NCI-H2171 treated with DMSO at 0.1 percent for 48 hours (cell line): ENCODE measurements around the gene UNC5CL.

Experiments
- DNase-seq: peaks from one replicate; lab custom pipeline; 2025; lab: John Stamatoyannopoulos, UW

The UNC5CL gene

DNA sequence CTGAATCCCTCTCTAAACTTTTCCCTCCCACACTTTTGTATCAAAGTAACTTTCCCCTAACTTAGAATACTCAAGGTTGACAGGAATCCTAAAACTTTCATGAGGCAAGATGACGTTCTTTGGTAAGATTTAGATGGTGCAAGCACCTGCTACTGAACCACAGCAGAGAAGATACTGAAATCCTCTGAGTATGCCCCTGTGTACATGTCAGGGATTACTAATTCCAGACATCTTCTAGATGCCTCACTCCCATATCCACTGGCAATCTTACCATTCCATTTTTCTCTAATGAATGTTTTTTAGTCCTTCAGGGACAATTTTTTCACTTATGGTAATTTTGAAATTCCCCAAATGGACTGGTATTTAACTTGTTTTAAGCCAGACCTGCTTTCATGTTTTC is 23.0 kb upstream of the UNC5CL start:
- no peak for DNase-seq

DNA sequence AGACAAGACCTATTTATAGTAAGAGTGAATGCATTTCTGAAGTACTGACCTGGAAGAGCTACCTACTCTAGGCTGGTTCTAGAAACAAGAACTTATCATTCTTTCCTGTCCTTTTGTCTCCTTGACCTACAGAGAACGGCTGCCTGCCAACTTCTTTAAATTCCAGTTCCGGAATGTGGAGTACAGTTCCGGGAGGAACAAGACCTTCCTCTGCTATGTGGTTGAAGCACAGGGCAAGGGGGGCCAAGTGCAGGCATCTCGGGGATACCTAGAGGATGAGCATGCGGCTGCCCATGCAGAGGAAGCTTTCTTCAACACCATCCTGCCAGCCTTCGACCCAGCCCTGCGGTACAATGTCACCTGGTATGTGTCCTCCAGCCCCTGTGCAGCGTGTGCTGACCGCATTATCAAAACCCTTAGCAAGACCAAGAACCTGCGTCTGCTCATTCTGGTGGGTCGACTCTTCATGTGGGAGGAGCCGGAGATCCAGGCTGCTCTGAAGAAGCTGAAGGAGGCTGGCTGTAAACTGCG is 22.2 kb upstream of the UNC5CL start:
- DNase-seq = no peak

DNA sequence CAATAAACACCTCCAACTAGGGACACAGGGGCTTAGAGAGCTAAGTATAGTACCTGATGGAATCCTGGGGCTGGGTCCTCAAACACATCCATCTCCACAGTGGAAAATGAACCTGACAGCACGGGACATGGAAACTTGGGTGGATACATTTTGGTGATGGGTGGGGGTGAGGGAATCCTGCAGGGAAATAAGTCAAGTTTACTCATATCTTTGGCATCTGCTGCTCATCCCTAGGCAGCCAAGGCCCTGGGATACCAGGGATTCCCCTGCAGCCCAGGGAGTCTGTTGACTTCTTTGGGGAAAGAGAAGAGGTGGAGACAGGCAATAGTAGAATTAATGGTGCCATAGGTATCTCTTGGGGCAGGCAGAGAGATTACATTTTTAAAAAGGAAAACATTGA is 20.5 kb upstream of the UNC5CL start:
- DNase-seq = no peak

DNA sequence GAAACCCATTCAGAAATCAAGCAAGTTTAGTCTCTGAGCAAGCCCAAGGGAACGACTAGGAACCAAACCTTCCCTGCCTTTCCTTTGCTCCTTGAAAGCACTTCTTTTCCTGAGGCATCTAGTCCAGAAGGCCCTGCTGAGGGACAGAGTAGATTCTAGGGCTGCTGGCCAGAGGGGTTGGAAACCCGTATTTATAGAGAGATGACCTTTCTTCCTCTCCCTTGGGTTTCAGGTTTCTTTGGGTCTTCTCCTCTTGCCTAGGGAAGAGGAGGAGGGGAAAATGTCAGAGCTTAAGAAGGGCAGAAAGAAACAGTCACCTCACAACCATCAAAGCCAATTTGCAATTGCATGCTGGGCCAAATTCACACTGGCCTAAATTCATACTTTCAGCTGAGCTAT is 19.8 kb upstream of the UNC5CL start:
- DNase-seq = no peak

DNA sequence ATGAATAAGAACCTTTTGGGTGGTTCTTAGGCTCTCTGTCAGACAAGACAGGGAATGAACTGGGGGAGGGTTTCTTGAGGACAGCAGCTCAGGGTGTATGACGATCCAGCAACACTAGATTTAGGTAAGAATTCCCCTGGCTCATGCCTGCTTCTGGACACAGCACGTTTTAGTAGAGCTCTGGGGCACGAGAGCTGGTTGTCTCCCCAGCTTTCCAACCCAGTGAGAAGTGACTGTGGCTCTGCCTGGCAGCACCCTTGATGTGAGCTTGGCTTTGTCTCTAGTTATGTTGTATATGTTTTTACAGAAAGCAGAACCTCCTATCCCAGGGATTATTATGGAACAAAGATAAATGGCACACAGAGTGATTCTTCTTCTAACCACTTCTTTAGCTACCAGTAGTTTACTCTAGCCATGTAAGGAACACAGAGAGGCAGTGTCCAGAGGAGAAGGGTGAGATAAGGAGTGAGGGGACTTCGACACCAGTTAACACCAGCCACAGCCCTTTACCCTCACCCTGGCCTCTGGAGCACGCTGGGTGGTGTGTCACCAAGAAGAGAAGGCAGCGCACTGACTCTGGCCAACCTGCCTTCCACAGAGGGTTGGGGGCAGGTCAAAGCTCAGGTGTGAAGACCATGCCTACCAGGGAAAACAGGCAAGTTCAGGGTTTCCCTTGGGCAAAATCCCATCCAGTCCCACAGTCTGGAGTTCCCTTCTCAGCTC is 17.9 kb upstream of the UNC5CL start:
- DNase-seq = no peak

DNA sequence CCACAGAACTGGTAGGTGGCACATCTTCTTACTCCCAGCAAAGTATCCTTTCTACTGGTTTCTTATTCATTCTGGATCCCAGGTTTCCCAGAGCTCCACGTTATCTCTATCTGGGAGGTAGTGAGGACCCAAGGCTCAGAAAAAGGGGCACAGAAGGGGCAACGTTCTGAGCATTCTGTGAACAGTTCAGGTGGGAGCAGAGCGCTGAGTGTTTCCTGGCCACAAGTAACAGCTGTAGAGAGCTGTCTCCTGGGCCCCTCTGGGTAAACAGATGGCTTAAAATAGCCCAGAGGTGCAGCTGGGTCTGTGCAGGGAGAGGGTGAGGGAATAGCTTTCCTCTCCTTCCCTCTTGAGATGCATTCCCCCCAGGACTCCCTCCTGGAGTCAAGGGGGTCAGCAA is 16.1 kb upstream of the UNC5CL start:
- peak; percentile 88 for DNase-seq

DNA sequence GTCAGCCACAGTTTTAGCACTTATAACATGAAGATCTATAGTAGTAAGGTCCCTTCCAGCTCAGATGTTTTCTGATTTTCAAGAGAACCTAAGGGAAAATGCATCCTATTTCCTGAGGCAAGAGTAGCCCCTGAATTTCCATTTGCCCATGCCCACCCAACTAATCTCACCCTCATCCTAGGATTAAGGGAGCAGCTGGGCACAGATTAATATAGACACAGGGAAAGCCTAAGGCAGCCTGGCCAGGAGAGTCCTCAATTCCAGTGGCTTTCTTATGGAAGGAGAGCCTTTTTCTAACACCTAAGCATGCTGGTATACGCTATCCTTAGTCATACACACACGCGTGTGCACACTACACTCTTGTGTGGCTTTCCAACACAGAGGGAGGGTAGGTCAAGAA is 15.5 kb upstream of the UNC5CL start:
- DNase-seq = no peak

DNA sequence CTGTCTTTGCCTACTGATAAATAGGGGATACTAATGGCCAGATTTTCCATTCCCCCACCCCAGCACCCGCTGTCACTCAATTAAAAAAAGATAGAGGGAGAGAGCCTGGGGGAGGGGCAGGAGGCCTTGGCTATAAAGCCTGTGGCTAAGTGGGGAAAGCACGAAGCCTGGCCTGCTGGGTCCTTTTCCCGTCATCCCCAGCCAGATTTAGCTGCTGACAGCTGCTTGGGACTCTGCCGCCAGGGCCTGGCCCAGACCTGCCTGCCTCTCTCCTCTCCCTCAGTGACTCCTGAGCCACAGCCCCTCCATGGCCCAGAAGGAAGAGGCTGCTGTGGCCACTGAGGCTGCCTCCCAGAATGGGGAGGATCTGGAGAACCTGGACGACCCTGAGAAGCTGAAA is 14.0 kb upstream of the UNC5CL start, which contains the start of gene APOBEC2:
Gene APOBEC2, plus strand, starts transcription at position 162 of the 400 bp plus-strand sequence. Its CDS starts 146 bp downstream, at position 308.
- DNase-seq = peak; percentile 66

DNA sequence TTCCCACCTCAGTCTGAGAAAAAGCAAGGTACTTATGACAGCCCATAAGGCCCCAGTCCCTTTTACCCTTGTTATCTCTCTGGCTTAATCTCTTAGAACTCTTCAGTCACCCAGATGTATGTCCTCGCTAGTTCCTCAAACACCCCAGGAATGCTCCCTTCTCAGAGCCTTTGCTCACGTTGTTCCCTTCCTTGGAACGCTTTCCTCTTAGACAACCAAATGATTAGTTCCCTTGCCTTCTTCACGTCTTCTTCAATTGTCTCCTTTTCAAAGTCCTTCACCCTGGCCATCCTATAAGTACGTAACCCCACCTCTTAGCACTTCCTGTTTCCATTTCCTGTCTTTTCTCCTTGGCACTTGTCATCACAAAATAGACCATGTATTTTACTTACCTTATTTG is 12.9 kb upstream of the UNC5CL start:
- DNase-seq = no peak

DNA sequence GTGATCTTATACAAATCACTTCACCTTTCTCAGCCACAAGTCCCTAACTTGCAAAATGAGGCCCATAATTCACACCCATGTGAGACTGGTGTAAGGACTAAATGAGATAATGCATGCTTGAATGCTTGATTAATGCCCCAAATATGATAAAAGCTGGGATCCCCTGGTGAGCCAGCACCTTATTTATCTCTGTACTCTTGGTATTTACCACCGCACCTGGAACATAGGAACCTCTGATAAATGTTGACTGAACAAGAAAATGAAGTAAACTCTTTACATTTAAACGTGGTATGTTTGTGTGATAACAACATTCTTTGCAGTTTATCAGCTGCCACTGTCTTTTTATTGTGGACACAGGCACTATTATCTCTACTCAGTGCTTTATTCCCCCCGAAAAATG is 11.5 kb upstream of the UNC5CL start:
- no peak for DNase-seq

DNA sequence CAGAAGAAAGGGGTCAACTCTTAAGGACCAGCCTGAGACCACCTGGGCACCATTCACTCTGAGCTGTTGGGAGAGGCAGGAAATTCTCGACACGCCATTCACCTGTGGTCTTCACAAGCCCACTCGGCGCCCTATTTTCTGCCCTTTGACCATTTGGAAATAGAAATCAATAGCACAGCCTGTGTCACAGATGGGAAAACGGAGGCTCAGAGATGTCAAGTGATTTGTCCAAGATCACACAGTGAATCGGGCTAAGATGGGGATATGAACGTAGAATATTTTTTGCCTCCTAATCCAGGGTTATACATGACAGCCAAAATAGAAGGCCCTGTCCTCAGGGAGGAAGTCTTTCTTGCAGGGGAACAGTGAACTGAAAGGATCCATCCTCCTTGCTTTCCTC is 10.9 kb upstream of the UNC5CL start:
- no peak for DNase-seq

DNA sequence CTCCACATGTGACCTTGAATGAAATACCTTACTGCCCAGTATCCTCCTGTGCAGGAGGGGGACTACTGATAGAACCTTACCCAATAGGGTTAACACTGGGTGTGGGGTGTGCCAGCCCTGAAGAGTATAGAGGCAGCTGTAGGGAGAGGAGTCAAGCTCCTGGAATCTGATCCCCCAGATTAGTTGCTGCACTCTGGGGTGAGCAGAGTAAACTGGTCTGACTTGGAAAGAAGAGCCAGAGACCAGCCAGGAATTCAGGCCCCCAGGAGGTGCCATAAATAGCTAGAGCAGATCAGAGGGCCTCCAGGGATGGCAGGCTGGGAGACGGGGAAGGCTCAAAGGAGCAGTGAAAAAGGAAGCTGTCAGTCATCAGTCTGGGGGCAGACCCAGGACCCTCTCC is 10.5 kb upstream of the UNC5CL start:
- DNase-seq = no peak

DNA sequence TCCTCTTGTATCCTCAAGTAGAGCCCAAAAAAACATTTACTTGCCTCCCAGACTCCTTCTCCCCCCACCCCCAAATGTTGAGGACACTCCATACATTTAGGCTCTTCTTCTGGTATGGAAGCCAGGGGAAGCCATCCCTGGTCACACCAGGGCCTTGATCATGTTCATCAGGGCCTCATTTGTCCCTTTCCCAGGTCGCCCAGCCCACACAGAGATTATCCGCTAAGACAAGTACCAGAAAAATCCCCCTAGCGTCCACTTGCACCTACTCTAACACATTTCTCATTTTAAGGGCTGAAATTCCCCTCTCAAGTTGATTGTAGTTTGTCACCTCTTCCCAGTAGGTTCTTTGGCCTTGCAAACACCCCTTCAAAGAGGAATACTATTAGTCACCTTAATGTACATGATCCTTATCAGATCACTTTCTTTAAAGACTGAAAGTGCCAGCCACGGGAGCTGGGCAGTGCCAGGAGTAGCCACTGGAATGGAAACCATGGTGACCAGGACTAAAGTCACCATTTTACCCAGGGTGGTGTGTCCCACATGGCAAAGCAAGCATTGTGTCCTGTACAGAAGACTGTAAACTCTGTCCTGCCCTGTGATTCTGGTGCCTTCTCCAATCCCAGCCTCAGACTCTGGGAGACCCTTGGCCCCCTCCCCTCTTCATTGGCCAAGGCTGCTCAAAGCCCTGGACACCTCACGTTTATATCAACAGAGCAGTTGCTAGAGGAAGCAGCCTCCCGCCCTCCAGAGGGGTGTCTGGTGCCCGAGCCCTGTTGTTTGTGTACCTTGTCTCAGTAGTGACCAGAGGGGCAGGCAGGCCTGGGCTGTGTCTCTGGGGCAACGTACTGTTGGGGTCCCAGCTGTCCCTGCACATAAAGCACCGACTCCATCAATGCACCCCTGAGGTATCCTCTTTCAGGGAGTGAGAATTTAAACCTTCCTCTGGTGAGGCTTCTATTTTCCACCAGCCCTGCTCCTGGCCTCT is 9.0 kb upstream of the UNC5CL start:
- no peak for DNase-seq

DNA sequence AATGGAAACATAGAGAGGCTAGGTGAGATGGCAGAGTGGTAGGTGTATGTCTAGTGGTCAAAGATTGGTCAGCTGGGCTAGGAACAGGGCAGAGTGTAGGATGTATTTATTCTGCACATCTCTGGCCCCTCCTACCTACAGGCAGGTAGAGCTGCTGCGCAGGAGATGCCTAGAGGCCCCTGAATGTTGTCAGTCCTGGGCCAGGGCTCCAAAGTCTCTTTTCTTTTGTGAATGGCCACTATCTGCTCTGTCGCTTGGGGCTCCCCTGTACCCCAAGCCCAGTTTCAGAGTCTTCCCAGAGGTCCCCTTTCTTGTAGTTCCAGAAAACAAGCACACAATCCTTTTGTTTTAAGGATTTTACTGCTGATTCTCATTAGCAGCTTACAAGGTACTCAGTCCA is 8.3 kb upstream of the UNC5CL start:
- DNase-seq = no peak

DNA sequence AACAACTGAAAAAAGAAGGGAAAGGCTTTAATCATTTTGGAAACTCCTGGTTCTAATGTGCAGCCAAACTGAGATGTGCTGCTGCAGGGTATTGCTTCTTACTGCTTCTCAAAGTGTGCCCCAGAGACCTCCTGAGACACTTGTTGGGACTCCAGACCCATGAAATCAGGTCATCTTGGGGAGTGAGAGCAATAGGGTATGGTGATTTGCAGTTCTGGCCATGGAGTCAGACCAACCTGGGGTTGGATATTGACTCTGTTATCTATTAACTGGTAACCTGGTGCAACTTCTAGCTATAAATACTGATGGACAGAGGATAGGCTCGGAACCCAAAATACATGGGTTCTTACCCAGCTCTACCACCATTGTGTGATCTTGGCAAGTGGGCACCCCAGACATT is 7.1 kb upstream of the UNC5CL start:
- no peak for DNase-seq

DNA sequence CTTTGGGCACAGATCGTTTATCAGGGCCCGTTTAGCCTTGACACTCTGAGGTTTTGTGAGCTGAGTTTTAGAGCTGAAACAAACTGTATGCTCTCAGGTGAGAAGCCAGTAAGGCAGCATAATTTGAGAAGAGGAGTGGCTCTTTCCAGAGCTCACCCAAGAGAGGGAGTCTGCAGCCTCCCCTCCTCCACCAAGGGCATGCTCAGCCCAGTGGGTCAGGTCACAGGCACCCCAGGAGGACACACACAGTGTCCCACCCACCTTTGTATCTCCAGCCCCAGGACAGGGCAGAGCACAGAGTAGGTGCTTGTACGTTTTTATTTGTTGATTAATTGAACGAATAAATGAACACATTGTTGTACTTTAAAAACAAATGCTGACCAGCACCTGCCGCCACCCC is 6.6 kb upstream of the UNC5CL start:
- DNase-seq = no peak

DNA sequence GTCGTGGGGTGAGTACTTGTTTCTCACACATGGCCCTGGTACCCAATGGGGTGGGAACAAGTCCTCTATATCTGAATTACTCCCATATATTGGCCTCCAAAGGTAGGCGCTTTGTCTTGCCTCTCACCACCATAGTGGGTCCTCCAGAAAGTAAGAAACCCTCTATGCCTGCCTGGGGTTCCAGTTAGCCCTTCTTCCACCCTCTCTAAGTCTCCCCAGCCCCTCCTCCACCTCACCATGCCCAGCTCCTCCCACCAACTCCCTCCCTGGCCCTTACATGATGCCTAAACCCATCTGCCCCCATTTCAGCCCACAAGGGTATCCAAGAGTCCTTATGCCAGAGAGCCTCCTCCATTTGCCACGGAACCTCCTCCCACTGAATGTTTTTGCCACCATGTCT is 4.1 kb upstream of the UNC5CL start:
- DNase-seq = no peak

DNA sequence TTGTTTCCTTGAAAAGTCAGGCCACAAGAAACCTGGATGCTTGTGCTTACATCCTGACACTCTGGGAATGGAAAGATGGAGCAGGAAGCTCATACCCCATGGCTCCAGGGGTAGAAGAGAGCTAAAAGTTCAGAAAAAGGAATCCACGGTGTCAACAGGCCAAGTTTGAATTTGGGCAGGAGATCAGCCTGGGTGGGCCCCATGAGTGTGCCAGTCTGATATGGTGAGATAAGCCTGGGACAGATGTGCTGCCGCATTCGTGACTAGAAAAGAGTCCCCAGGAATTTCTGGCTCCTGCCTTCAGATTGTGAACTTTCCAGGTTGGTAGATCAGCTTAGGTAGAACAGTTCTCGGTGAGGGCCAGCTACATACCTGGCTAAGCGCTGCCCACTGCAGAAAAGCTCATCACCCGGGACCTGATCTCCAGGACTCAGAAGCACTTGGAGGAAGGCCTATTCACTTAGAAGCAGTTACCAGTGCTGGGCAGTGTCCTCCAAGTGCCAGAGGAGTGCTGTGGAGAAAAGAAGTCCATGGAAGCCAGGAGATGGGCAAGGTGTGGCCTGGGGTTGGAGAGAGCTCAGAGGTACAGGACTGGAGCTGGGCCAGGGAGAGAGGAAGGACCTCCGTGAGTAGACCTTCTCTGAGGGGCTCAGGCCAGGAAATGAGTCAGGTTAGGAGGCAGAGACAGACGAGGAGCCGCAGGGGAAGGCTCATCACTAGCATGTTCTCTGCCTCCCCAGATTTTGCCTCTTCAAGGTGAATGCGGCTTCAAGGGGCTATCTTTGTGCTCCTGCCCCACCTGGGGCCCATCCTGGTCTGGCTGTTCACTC is 3.4 kb upstream of the UNC5CL start, which contains the start of gene TSPO2:
Gene TSPO2, plus strand, starts transcription at position 242 of the 830 bp plus-strand sequence. Its CDS starts 519 bp downstream, at position 761.
- DNase-seq = no peak

DNA sequence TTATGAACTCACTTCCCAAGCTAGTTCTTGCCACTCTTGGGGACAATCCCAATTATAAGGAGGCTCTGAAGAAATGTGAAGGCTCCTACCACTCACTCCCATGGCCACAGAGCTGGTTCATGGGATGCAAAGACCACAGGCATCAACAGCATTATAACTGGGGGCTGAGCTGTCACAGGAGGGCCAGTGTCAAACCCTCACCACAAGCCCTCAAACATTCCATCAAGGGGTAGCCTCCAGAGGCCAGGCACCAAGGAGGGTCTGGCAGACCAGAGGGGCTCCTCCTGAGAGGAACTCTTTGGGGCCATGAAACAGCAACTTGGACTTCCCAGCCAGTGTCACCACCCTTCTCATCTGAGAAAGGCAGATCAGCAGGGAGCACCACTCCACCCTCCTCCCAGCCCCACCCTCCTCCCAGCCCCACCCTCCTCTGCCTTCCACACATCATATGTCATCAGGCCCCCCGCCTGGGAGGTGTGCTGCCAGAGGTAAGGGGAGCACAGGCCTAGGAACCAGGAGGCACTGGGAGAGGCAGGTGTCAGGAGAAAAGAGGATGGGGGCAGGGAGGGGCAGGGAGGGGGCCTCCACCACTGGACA is 2.0 kb upstream of the UNC5CL start:
- no peak for DNase-seq

DNA sequence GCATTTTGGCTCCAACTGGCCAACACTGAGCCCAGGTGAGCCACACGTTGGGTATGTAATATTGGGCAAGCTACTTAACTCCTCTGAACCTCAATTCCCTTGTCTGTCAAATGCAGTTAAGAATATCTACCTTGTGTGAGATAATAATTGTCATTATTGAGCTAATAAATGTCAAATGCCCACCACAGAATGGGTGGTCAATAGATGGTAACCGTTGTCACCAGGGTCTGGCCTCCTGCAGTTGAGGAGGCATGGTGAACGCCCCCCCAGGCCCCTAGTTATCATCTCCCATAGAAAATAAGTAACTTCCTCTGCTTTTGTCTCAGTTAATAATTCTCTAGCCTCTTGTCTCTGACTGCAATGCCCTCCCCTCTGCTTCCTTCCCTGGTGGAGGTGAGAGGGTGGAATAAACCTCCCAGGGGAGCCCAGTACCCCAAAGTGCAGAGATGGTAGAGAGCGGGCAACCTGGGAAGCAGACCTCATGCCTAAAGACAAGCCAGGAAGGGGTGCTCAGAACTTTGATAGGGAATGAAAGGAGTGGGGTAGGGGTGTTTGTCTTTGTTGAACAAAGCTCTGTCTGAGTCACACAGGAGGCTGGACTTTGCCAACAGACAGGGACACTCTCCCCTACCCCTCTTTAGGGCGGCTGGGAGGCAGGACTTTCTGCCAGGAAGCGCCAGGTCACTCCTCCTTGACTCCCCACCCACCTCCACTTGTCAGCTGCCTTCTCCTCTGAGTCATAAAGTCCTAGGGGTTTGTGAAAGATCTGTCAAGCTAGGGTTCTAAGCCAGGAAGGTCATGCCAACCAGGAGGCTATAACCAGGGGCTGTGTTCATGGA is 1.3 kb upstream of the UNC5CL start:
- DNase-seq = no peak

DNA sequence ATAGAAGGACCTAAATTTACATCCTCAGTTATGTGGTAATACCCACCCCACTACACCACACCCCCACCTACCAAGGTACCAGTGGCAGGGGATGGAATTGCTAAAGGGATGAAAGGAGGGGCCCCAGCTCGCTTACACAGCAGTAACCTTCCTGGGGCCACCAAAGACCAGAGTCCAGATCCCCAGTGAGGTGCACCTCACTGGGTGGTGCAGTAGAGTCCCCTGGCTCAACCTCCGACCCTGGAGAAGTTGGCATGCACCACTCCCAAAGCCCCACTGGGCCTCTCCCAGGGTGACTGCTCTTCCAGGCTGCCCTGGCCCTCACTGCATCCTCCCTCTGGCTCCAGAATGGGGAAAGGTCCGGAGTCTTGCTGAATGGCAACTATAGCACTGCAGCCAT is 816 bp downstream of the UNC5CL start:
- no peak for DNase-seq
